HCT116 (cell line): Measurements from ENCODE around the gene TRIM13. TPM values are rescaled to one million over a fixed set of nuclear protein-coding genes. Genes with fewer than 3 reads are reported as not detected.

Source experiments
- ATAC-seq: fragments of 200-7000 bp; cut with Tn5 transposase; 2 replicates; pipeline ENCODE4 v1.9.1; 2020; ENCODE audit warnings: mild to moderate bottlenecking, moderate library complexity
- BruUV-seq: library from RNA; stranded (reverse); fragments of 400-500 nt; replicated peaks from 2 replicates; lab custom pipeline; 2021; lab: Mats Ljungman, UMichigan
- CTCF ChIA-PET: fragments of 300-600 bp; sonication (Branson Sonifier 250); formaldehyde crosslinking; loops from one replicate; lab custom pipeline; 2021; ENCODE audit warnings: antibody characterized with exemption; lab: Charles Lee
- POLR2A ChIA-PET: fragments of 300-600, 350-600 bp; sonication (Branson Sonifier 250); formaldehyde crosslinking; loops from one replicate; lab custom pipeline; 2021; ENCODE audit warnings: antibody characterized with exemption; lab: Charles Lee
- RAD21 ChIA-PET, 2 experiments: fragments of 300-600 bp; sonication (Branson Sonifier 250); formaldehyde crosslinking; loops; one replicate each; lab custom pipeline; 2023; ENCODE audit warnings: low total read pairs in 2 of 2; ENCODE audit not compliant: uncharacterized antibody in 2 of 2, unreplicated experiment in 2 of 2, low non-redundant PET in 1 of 2; lab: Charles Lee
- DNase-seq: peaks from one replicate; pipeline ENCODE4 v3.0.0-alpha.2; 2010; ENCODE audit warnings: low read depth, low spot score
- H2AFZ ChIP-seq: fragments of 200-600 bp; shearing (Covaris generic), sonication (generic); 2 replicates; pipeline ENCODE4 v1.6.1; 2017; ENCODE audit warnings: low read depth, mixed run types, mixed read lengths, antibody characterized with exemption, low read length; ENCODE audit not compliant: poor library complexity, severe bottlenecking
- H3K27ac ChIP-seq: 2 replicates; pipeline ENCODE4 v1.5.1; 2012; ENCODE audit warnings: low read depth, low read length
- H3K27me3 ChIP-seq: fragments of 200-600 bp; sonication (generic); 2 replicates; pipeline ENCODE4 v1.6.1; 2016; ENCODE audit warnings: mixed run types, low read length, mixed read lengths; ENCODE audit not compliant: insufficient read depth
- H3K36me3 ChIP-seq, 2 experiments: fragments of 200-500 bp in 1 of 2; fragments of 200-600 bp in 1 of 2; sonication (Bioruptor generic) in 1 of 2; sonication (generic) in 1 of 2; 2 replicates each; pipeline versions ENCODE4 v1.5.1 to v1.6.1; 2014 to 2016; ENCODE audit warnings: low read length in 2 of 2, inconsistent platforms in 1 of 2, mixed read lengths in 1 of 2, mixed run types in 1 of 2; ENCODE audit not compliant: insufficient read depth in 2 of 2, control insufficient read depth in 1 of 2
- H3K4me1 ChIP-seq, 2 experiments: fragments of 200-600 bp in 1 of 2; sonication (generic) in 1 of 2; 2 replicates each; pipeline versions ENCODE4 v1.5.1 to v1.6.1; 2012 to 2017; ENCODE audit warnings: low read length in 2 of 2, inconsistent platforms in 1 of 2, mild to moderate bottlenecking in 1 of 2, mixed read lengths in 1 of 2, mixed run types in 1 of 2, moderate library complexity in 1 of 2; ENCODE audit not compliant: insufficient read depth in 2 of 2, control insufficient read depth in 1 of 2
- H3K4me2 ChIP-seq: fragments of 200-600 bp; sonication (generic); 2 replicates; pipeline ENCODE4 v1.6.1; 2017; ENCODE audit warnings: mixed run types, low read length, mixed read lengths
- H3K4me3 ChIP-seq, 2 experiments: fragments of 200-600 bp in 1 of 2; sonication (generic) in 1 of 2; replicated peaks in 1 of 2; 2 replicates each; pipeline ENCODE4 v1.5.1; 2011 to 2016; ENCODE audit warnings: low read length in 2 of 2, control low read depth in 1 of 2, low read depth in 1 of 2, mild to moderate bottlenecking in 1 of 2, mixed read lengths in 1 of 2, mixed run types in 1 of 2
- H3K79me2 ChIP-seq: fragments of 200-600 bp; sonication (generic); 2 replicates; pipeline ENCODE4 v1.6.1; 2017; ENCODE audit warnings: mild to moderate bottlenecking, mixed run types, low read length, moderate library complexity, mixed read lengths; ENCODE audit not compliant: insufficient read depth
- H3K9ac ChIP-seq: fragments of 200-600 bp; sonication (generic); 2 replicates; pipeline ENCODE4 v1.6.1; 2016; ENCODE audit warnings: low read length, mixed read lengths
- H3K9me2 ChIP-seq: fragments of 200-600 bp; sonication (generic), shearing (Covaris generic); 2 replicates; pipeline ENCODE4 v1.6.1; 2017; ENCODE audit warnings: mixed run types, mild to moderate bottlenecking, moderate library complexity; ENCODE audit not compliant: insufficient read depth
- H3K9me3 ChIP-seq, 2 experiments: fragments of 200-500 bp in 1 of 2; fragments of 200-600 bp in 1 of 2; sonication (Bioruptor generic) in 1 of 2; sonication (generic) in 1 of 2; 2 replicates each; pipeline ENCODE4 v1.6.1; 2014 to 2017; ENCODE audit warnings: low read length in 2 of 2, mixed read lengths in 2 of 2, inconsistent platforms in 1 of 2, low read depth in 1 of 2, mild to moderate bottlenecking in 1 of 2, mixed run types in 1 of 2, moderate library complexity in 1 of 2; ENCODE audit not compliant: control insufficient read depth in 1 of 2, insufficient read depth in 1 of 2
- H4K20me1 ChIP-seq: fragments of 200-600 bp; sonication (generic), shearing (Covaris generic); 2 replicates; pipeline ENCODE4 v1.6.1; 2017; ENCODE audit warnings: mixed run types, mild to moderate bottlenecking, moderate library complexity; ENCODE audit not compliant: insufficient read depth
- CBX3 ChIP-seq: IDR thresholded peaks from 2 replicates; pipeline ENCODE4 v1.6.1; 2012; ENCODE audit warnings: low read depth
- EGR1 ChIP-seq: IDR thresholded peaks from 2 replicates; pipeline ENCODE4 v1.6.1; 2012; ENCODE audit warnings: low read depth
- FOSL1 ChIP-seq: IDR thresholded peaks from 2 replicates; pipeline ENCODE4 v1.6.1; 2012; ENCODE audit warnings: low read depth
- POLR2A ChIP-seq: IDR thresholded peaks from 2 replicates; pipeline ENCODE4 v1.7.0; 2011; ENCODE audit warnings: borderline replicate concordance; ENCODE audit not compliant: insufficient read depth, insufficient read length; ENCODE audit errors: extremely low read depth
- POLR2AphosphoS5 ChIP-seq: IDR thresholded peaks from 2 replicates; pipeline ENCODE4 v1.6.1; 2011; ENCODE audit warnings: mild to moderate bottlenecking, low read depth, low read length, moderate library complexity
- ZBTB33 ChIP-seq: IDR thresholded peaks from 2 replicates; pipeline ENCODE4 v1.6.1; 2011; ENCODE audit warnings: mild to moderate bottlenecking, low read length, moderate library complexity; ENCODE audit not compliant: insufficient replicate concordance; ENCODE audit errors: extremely low read depth
- ZNF274 ChIP-seq: fragments of 200-500 bp; sonication (Bioruptor generic); IDR thresholded peaks from 2 replicates; pipeline ENCODE4 v1.6.1; 2014; ENCODE audit warnings: mild to moderate bottlenecking, low read depth, low read length, inconsistent platforms
- intact Hi-C: fragments of 100-400 bp; cut with micrococcal nuclease; formaldehyde crosslinking; loops from 2 replicates; pipeline ENCODE4 v1.10.0; 2022
- total RNA-seq: library from RNA; stranded (reverse); gene quantifications from one replicate; pipeline ENCODE4 v1.2.1, GENCODE V29; 2021; ENCODE audit not compliant: unreplicated experiment
- TF ChIP-seq, protein P1 (sequence below): IDR thresholded peaks from 2 replicates; pipeline ENCODE4 v1.6.1; 2012

Gene TRIM13
- total RNA-seq, 1 experiment from 2014 or later: 24.6 TPM

DNA sequence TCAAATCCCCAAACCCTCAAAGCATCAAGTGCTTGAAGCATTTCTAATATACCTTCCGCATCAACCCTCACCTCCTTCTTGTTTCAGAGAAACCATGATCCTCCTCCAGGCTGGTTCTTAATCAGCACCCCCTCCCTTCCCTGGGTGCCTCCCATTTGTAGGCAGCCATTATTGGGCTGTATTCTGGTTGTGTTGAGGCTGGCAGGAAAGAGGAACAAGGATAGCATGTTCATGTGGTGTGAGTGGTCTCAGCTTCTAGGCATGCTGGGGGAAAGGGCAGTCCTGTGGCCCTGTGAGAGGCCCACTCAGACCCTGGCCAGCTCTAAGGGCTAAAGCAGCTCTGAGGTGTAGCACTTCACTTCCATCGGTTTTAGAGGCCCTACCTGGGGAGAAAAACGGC, 18.9 kb upstream of the TRIM13 start:
- Histone ChIP-seq H4K20me1 (no peaks in the 10 kb centered on the region; the same call in 1 of the 2 replicates), H3K4me3 (no peak overlapping the region), H3K79me2 (no peaks in the 10 kb centered on the region)
- TF ChIP-seq FOSL1 (no peak), ZNF274 (no peak), POLR2AphosphoS5 (no peak), POLR2A (no peak), EGR1 (no peak), ZBTB33 (no peak)
- TF ChIP-seq, protein P1, sequence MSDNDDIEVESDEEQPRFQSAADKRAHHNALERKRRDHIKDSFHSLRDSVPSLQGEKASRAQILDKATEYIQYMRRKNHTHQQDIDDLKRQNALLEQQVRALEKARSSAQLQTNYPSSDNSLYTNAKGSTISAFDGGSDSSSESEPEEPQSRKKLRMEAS: no peak
- TF ChIP-seq, all 23 proteins: peak for 0
- Histone ChIP-seq H3K9ac (no peak overlapping the region), H3K27me3 (no peaks in the 10 kb centered on the region), H3K9me2 (no peaks in the 10 kb centered on the region), H3K27ac (no peak overlapping the region), H2AFZ (no peak overlapping the region), H3K4me1 (no peaks in the 10 kb centered on the region), H3K36me3 (no peaks in the 10 kb centered on the region; a peak in 1 of 4 replicates), H3K9me3 (no peaks in the 10 kb centered on the region), H3K4me2 (no peak overlapping the region)
- ATAC-seq: no peak
- intact Hi-C loops: no loop called here
- ChIA-PET RAD21 (no interaction called here), POLR2A (no interaction called here), CTCF (interaction anchor here (0.8 to 2.3 kb wide), 5 partner anchors 12 to 1143 kb away, joined by 3 to 8 read pairs (median 4); partner anchors contain the start of gene TRIM13)
- no TSS peak for BruUV-seq
- DNase-seq: no peak

DNA sequence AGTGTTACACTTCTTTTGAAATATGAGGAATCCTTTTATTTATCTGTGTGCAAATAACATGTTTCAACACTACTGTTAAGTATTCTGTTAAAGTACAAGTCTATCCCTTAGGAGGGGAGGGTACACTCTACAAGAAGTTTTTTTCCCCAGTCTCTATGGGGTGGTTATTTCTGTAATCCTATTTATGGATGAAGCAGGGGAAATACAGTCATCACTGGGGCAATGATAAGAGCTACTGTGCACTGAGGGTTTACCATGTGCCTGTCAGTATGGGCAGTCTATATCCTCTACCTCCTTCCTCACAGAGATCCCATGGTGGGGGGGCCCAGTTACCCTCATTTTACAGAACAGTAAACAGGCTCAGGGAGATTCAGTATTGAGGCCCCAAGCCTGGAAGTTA, 16.6 kb upstream of the TRIM13 start:
- no peak overlapping the region for H3K9ac ChIP-seq
- H3K27ac ChIP-seq: no peak overlapping the region
- H4K20me1 ChIP-seq: no peaks in the 10 kb centered on the region; the same call in 1 of the 2 replicates
- RAD21 ChIA-PET: no interaction called here
- no TSS peak for BruUV-seq
- TF ChIP-seq CBX3 (no peak), FOSL1 (no peak), POLR2A (no peak)
- H2AFZ ChIP-seq: no peak overlapping the region
- intact Hi-C loops: no loop called here
- no peaks in the 10 kb centered on the region for H3K4me1 ChIP-seq
- H3K36me3 ChIP-seq: no peaks in the 10 kb centered on the region; a peak in 1 of 4 replicates
- H3K27me3 ChIP-seq: no peaks in the 10 kb centered on the region
- no peaks in the 10 kb centered on the region for H3K9me2 ChIP-seq
- no peak overlapping the region for H3K4me3 ChIP-seq
- CTCF ChIA-PET: interaction anchor here (0.8 kb wide), 1 partner anchor 932 kb away, joined by 3 read pairs; no protein-coding TSS in a partner anchor
- no peak overlapping the region for H3K4me2 ChIP-seq
- DNase-seq (no peak), ATAC-seq (no peak)
- no peaks in the 10 kb centered on the region for H3K9me3 ChIP-seq
- POLR2A ChIA-PET: no interaction called here
- no peaks in the 10 kb centered on the region for H3K79me2 ChIP-seq
